ENCODE results near the gene DNAJA3. TPM values are rescaled to one million over a fixed set of nuclear protein-coding genes. Genes with fewer than 3 reads are reported as not detected.

Gene DNAJA3
- total and polyA plus RNA-seq, 12 donors = 29.0 to 76.7 (median 71.4) TPM

DNA sequence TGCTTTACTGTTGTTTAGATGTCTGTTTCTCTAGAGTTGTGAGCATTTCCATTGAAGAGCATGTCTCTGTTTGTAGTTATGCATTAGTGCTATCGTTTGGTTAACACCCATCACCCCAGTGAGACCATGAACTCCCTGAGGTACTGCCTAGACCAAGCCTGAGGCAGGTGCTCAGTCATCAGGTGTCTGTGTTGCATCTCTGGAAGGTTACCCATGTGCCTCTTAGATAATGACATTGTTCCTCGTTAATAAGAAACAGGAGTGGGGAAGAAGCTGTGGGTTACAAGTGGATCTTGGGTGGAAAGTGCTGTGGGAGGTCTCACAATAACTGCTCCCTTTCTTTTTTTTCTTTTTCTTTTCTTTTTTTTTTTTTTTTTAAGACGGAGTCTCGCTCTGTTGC lies 18.3 kb downstream of the DNAJA3 start:
- WGBS, 2 donors = 92 to 99% methylated on average over 4 of the region's 4 CpGs
- TF ChIP-seq CTCF (IDR thresholded peaks at IDR 0.05) = no peak
- DNase-seq (no peak), ATAC-seq (no peak)
- Histone ChIP-seq H3K4me1 (no peaks in the 10 kb centered on the region), H3K36me3 (peaks cover 5 to 100% (median 82%) of the 10 kb centered on the region in 9 donors), H3K9me3 (no peaks in the 10 kb centered on the region), H3K27ac (no peak overlapping the region), H3K27me3 (no peaks in the 10 kb centered on the region), H3K4me3 (no peak overlapping the region)
- intact Hi-C loops (cut with DNase I) = no loop called here

GRCh38 chr16:4450430-4450829 lies 24.8 kb downstream of the DNAJA3 start:
- no peak for DNase-seq
- Histone ChIP-seq H3K27me3 (no peaks in the 10 kb centered on the region), H3K4me3 (no peak overlapping the region), H3K27ac (no peak overlapping the region), H3K36me3 (peaks cover under 1 to 100% (median 63%) of the 10 kb centered on the region in 9 donors), H3K9me3 (no peaks in the 10 kb centered on the region), H3K4me1 (no peaks in the 10 kb centered on the region)
- TF ChIP-seq CTCF (IDR thresholded peaks at IDR 0.05) = no peak
- 92 to 94% methylated on average over 14 of the region's 14 CpGs for WGBS, 2 donors
- no peak for ATAC-seq
- intact Hi-C loops (cut with DNase I) = no loop called here

DNA sequence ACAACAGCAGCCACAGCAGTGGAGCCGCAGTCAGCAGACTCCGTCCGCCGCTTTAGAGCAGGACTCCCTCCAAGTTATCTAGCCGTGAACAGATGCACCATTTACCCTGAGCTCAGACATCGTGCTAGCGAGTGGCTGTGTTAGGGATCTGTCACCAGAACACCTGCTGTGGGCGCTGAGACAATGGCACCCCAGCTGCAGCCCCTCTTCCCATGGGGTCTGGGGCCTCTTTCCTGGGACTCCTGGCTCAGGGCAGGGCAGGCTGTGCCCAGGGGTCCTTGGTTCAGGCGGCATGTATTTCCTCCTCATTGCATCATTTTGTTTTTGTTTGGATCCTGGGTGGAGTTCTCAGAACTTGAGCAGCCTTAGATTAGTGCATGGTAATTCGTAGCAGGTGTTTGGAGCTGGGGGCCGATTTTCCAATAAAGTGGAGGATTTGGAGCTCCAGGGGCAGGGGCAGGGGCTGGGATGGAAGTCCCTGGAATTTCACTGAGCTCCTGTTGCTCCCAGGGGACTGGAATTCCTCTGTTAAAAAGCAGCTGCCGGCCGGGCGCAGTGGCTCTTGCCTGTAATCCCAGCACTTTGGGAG lies 25.4 kb downstream of the DNAJA3 start:
- Histone ChIP-seq H3K36me3 (peaks cover 4 to 100% (median 64%) of the 10 kb centered on the region in 9 donors), H3K27me3 (no peaks in the 10 kb centered on the region), H3K4me1 (no peaks in the 10 kb centered on the region), H3K27ac (no peak overlapping the region), H3K4me3 (no peak overlapping the region), H3K9me3 (no peaks in the 10 kb centered on the region)
- DNase-seq (no peak), ATAC-seq (no peak)
- TF ChIP-seq CTCF (IDR thresholded peaks at IDR 0.05) = no peak
- intact Hi-C loops (cut with DNase I) = no loop called here
- 84 to 88% methylated on average over 14 of the region's 14 CpGs for WGBS, 2 donors

GRCh38 chr16:4452674-4453073 lies 27.0 kb downstream of the DNAJA3 start:
- no peak for DNase-seq
- no peak for TF ChIP-seq CTCF (IDR thresholded peaks at IDR 0.05)

More at GRCh38 chr16:4452674-4453073, 27.0 kb downstream of the DNAJA3 start:
- Histone ChIP-seq H3K9me3 (no peaks in the 10 kb centered on the region), H3K4me1 (no peaks in the 10 kb centered on the region), H3K27ac (no peak overlapping the region), H3K4me3 (no peak overlapping the region), H3K27me3 (no peaks in the 10 kb centered on the region), H3K36me3 (peaks cover 4 to 100% (median 63%) of the 10 kb centered on the region in 9 donors)
- ATAC-seq = no peak
- intact Hi-C loops (cut with DNase I) = no loop called here
- WGBS, 2 donors = 95 to 98% methylated on average over 5 of the region's 5 CpGs

All from heart right ventricle (tissue), 16 donors.